HepG2 (cell line): ENCODE measurements around the gene MADD. TPM values are rescaled to one million over a fixed set of nuclear protein-coding genes. Genes with fewer than 3 reads are reported as not detected.

Experiments used
- ATAC-seq: fragments of 200-7000 bp; cut with Tn5 transposase; 3 replicates; pipeline ENCODE4 v1.9.1; 2020; ENCODE audit warnings: mild to moderate bottlenecking, moderate library complexity
- BruUV-seq: library from RNA; stranded (reverse); fragments of 400-500 nt; replicated peaks from 2 replicates; lab custom pipeline; 2021; lab: Mats Ljungman, UMichigan
- CTCF ChIA-PET: fragments of 300-600 bp; formaldehyde crosslinking; extraction: SDS; loops from one replicate; lab custom pipeline; 2021; ENCODE audit warnings: low total read pairs, inconsistent platforms, low intra/inter-chr PET ratio; lab: Yijun Ruan, JAX
- POLR2A ChIA-PET: fragments of 350-600 bp; sonication (Branson Sonifier 250); formaldehyde crosslinking; loops from one replicate; lab custom pipeline; 2020; ENCODE audit warnings: antibody characterized with exemption, inconsistent platforms; lab: Yijun Ruan, JAX
- DNase-seq: peaks from one replicate; pipeline ENCODE4 v3.0.0-alpha.2; 2015; ENCODE audit warnings: low spot score
- FAIRE-seq: peaks from 3 replicates; lab custom pipeline; 2011; peaks lifted over from hg19 to GRCh38; lab: Jason Lieb, UNC
- H2AFZ ChIP-seq: one replicate; pipeline ENCODE4 v1.6.1; 2011; ENCODE audit warnings: low read length, inconsistent platforms
- H3K27ac ChIP-seq: fragments of 300-600 bp; 3 replicates; pipeline ENCODE4 v1.8.0; 2011; ENCODE audit warnings: mixed run types, mild to moderate bottlenecking, mixed read lengths, low read length, inconsistent platforms; ENCODE audit not compliant: insufficient read depth; ENCODE audit errors: extremely low read length
- H3K27me3 ChIP-seq, 2 experiments: fragments of 200-600 bp in 1 of 2; 2 replicates in 1 of 2; 3 replicates in 1 of 2; pipeline versions ENCODE4 v1.6.0 to v1.8.0; 2011; ENCODE audit warnings: low read length in 2 of 2, mild to moderate bottlenecking in 2 of 2, moderate library complexity in 2 of 2, inconsistent platforms in 1 of 2; ENCODE audit not compliant: insufficient read depth in 2 of 2, control insufficient read depth in 1 of 2
- H3K36me3 ChIP-seq, 2 experiments: fragments of 200-600 bp in 1 of 2; replicated peaks in 1 of 2; 2 replicates in 1 of 2; 3 replicates in 1 of 2; pipeline versions ENCODE4 v1.5.1 to v1.8.0; 2011; ENCODE audit warnings: low read length in 2 of 2, inconsistent platforms in 1 of 2; ENCODE audit not compliant: insufficient read depth in 2 of 2, control insufficient read depth in 1 of 2
- H3K4me1 ChIP-seq: 2 replicates; pipeline ENCODE4 v1.5.1; 2012; ENCODE audit warnings: low read length, inconsistent platforms; ENCODE audit not compliant: insufficient read depth
- H3K4me2 ChIP-seq: 2 replicates; pipeline ENCODE4 v1.6.0; 2011; ENCODE audit warnings: low read depth, low read length, inconsistent platforms
- H3K4me3 ChIP-seq, 3 experiments: fragments of 200-600 bp in 1 of 3; sonication (generic), shearing (Covaris generic) in 1 of 3; replicated peaks in 1 of 3; 2 replicates each; pipeline ENCODE4 v1.5.1; 2011 to 2016; ENCODE audit warnings: low read length in 3 of 3, inconsistent platforms in 2 of 3, low read depth in 2 of 3, mild to moderate bottlenecking in 2 of 3, control low read depth in 1 of 3, mixed read lengths in 1 of 3; ENCODE audit not compliant: insufficient read depth in 1 of 3
- H3K79me2 ChIP-seq: one replicate; pipeline ENCODE4 v1.6.1; 2011; ENCODE audit warnings: low read length, inconsistent platforms; ENCODE audit not compliant: insufficient read depth
- H3K9ac ChIP-seq: 2 replicates; pipeline ENCODE4 v1.6.0; 2011; ENCODE audit warnings: mild to moderate bottlenecking, low read depth, low read length, inconsistent platforms; ENCODE audit not compliant: insufficient read depth
- H3K9me3 ChIP-seq: 2 replicates; pipeline ENCODE4 v1.5.1; 2012; ENCODE audit warnings: mild to moderate bottlenecking, low read length
- H4K20me1 ChIP-seq: 2 replicates; pipeline ENCODE4 v1.6.0; 2011; ENCODE audit warnings: inconsistent platforms, mild to moderate bottlenecking, low read length, moderate library complexity; ENCODE audit not compliant: insufficient read depth
- HCFC1 ChIP-seq: fragments of 150-350 bp; IDR thresholded peaks from 2 replicates; pipeline ENCODE4 v1.6.1; 2014; ENCODE audit warnings: low read depth, low read length
- HOXA9 ChIP-seq: sonication (generic); formaldehyde crosslinking; IDR thresholded peaks from 2 replicates; pipeline ENCODE4 v1.8.1; 2022; ENCODE audit warnings: missing genetic modification reagents, mild to moderate bottlenecking, moderate library complexity, borderline replicate concordance
- MED8 ChIP-seq: sonication (generic); formaldehyde crosslinking; IDR thresholded peaks from 2 replicates; pipeline ENCODE4 v1.8.1; 2023; ENCODE audit warnings: mild to moderate bottlenecking, missing genetic modification reagents; ENCODE audit not compliant: insufficient replicate concordance
- MEF2D ChIP-seq: sonication (generic); formaldehyde crosslinking; IDR thresholded peaks from 2 replicates; pipeline ENCODE4 v1.5.1; 2020; ENCODE audit warnings: mild to moderate bottlenecking, missing genetic modification reagents
- SAP130 ChIP-seq: IDR thresholded peaks from 2 replicates; pipeline ENCODE4 v1.6.1; 2016; ENCODE audit warnings: low read depth
- SP5 ChIP-seq: IDR thresholded peaks from 2 replicates; pipeline ENCODE4 v1.6.1; 2016; ENCODE audit warnings: low read depth, borderline replicate concordance
- THYN1 ChIP-seq: sonication (generic); formaldehyde crosslinking; IDR thresholded peaks from 2 replicates; pipeline ENCODE4 v1.8.1; 2023; ENCODE audit warnings: low read depth, mild to moderate bottlenecking, moderate library complexity, missing genetic modification reagents, borderline replicate concordance
- ZFP36L1 ChIP-seq: sonication (generic); formaldehyde crosslinking; IDR thresholded peaks from 2 replicates; pipeline ENCODE4 v1.8.0; 2022; ENCODE audit warnings: mild to moderate bottlenecking, missing genetic modification reagents, moderate library complexity
- ZNF256 ChIP-seq: sonication (generic); formaldehyde crosslinking; conservative IDR thresholded peaks from 2 replicates; pipeline ENCODE4 v1.4.0; 2020; ENCODE audit warnings: missing genetic modification reagents
- ZNF296 ChIP-seq: sonication (generic); formaldehyde crosslinking; conservative IDR thresholded peaks from 2 replicates; pipeline ENCODE4 v1.5.0; 2020; ENCODE audit warnings: mild to moderate bottlenecking, missing genetic modification reagents
- ZNF343 ChIP-seq: sonication (generic); formaldehyde crosslinking; IDR thresholded peaks from 2 replicates; pipeline ENCODE4 v1.4.0; 2020; ENCODE audit warnings: mild to moderate bottlenecking, missing genetic modification reagents
- ZNF510 ChIP-seq: sonication (generic); formaldehyde crosslinking; IDR thresholded peaks from 2 replicates; pipeline ENCODE4 v1.4.0; 2020; ENCODE audit warnings: low read depth, mild to moderate bottlenecking, missing genetic modification reagents
- ZNF781 ChIP-seq: sonication (generic); formaldehyde crosslinking; IDR thresholded peaks from 2 replicates; pipeline ENCODE4 v1.5.1; 2020; ENCODE audit warnings: borderline replicate concordance, mild to moderate bottlenecking, missing genetic modification reagents; ENCODE audit errors: not compliant biosample characterization
- WGBS: methylation state at CpG from one replicate; pipeline ENCODE4 v1.1.6; 2017; ENCODE audit warnings: low lambda C conversion rate; 5-methylcytosine and 5-hydroxymethylcytosine counted together
- in situ Hi-C: cut with HindIII; loops from 2 replicates; pipeline ENCODE4 v1.10.0; 2017; ENCODE audit warnings: low pct_unique_long_range_greater_than_20kb; ENCODE audit not compliant: extremely low pct_ligation_motif_present
- intact Hi-C: fragments of 100-400 bp; cut with micrococcal nuclease; formaldehyde crosslinking; loops from one replicate; pipeline ENCODE4 v1.10.0; 2022; ENCODE audit not compliant: unreplicated experiment
- polyA plus RNA-seq, 8 experiments: library from polyadenylated mRNA; depleted of rRNA in 3 of 8; stranded (reverse) in 7 of 8; unstranded in 1 of 8; fragments of >200 nt; fragmentation: Illumina TruSeq in 4 of 8; extraction: Trizol in 4 of 8; gene quantifications; 2 replicates each; pipeline versions ENCODE4 v1.2.1 to v1.2.3, GENCODE V29; 2011 to 2016; ENCODE audit warnings: low read depth in 4 of 8, missing spikeins in 1 of 8, mixed read lengths in 1 of 8; ENCODE audit not compliant: insufficient read depth in 1 of 8
- total RNA-seq, 5 experiments: library from RNA; depleted of rRNA; stranded (reverse); fragments of >200 nt; fragmentation: Illumina TruSeq; extraction: Trizol; gene quantifications; 2 replicates each; pipeline ENCODE4 v1.2.3, GENCODE V29; 2016; ENCODE audit warnings: low read depth in 1 of 5
- TF ChIP-seq, protein P1 (sequence below): sonication (generic); formaldehyde crosslinking; IDR thresholded peaks from 2 replicates; pipeline ENCODE4 v1.5.0; 2020; ENCODE audit warnings: mild to moderate bottlenecking, missing genetic modification reagents
- TF ChIP-seq, protein P2 (sequence below): sonication (generic); formaldehyde crosslinking; IDR thresholded peaks from 2 replicates; pipeline ENCODE4 v1.5.0; 2020; ENCODE audit warnings: missing genetic modification reagents, mild to moderate bottlenecking, borderline replicate concordance

Gene MADD
- total and polyA plus RNA-seq, 2 of the 13 experiments (the other 11 are each of a cell fraction or from before 2014, with no cell fraction given) = 18.0 to 29.2 TPM

DNA sequence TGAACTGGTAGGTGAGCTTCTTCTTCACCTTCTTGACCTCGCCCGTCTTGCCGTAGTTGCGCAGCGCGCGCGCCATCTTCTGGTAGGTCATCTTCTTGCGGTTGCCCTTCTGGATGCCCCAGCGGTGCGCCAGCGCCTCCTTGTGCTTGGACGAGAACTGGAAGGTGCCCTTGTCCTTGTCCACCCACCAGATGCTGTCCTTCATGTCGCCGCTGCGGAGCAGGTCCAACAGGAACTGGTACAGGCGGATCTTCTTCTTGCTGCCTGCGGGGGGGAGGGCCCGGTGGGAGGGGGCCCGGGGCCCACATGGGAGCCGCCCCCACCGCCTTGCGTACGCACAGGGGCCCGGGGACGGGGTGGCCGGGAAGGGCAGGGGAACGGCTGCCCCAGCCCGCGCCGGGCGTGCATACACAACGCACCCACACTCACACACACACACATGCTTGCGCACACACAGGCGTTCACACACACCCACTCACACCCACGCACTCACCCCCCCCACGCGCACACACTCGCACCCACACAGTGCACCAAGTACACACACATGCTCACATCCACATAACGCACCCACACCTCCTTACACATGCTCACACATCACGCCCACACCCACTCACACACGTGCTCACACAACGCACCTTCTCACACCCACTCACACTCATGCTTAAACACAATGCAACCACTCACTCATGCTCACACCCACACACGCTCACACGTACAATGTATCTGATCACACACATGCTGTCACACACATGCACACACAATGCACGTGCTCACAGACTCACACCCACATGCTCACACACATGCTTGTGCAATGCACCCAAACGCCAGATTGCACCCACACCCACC is 85.6 kb downstream of the MADD start (continued):
- TF ChIP-seq, protein P1, sequence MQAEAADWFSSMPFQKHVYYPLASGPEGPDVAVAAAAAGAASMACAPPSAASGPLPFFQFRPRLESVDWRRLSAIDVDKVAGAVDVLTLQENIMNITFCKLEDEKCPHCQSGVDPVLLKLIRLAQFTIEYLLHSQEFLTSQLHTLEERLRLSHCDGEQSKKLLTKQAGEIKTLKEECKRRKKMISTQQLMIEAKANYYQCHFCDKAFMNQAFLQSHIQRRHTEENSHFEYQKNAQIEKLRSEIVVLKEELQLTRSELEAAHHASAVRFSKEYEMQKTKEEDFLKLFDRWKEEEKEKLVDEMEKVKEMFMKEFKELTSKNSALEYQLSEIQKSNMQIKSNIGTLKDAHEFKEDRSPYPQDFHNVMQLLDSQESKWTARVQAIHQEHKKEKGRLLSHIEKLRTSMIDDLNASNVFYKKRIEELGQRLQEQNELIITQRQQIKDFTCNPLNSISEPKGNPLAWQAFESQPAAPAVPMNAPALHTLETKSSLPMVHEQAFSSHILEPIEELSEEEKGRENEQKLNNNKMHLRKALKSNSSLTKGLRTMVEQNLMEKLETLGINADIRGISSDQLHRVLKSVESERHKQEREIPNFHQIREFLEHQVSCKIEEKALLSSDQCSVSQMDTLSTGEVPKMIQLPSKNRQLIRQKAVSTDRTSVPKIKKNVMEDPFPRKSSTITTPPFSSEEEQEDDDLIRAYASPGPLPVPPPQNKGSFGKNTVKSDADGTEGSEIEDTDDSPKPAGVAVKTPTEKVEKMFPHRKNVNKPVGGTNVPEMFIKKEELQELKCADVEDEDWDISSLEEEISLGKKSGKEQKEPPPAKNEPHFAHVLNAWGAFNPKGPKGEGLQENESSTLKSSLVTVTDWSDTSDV (CRISPR knock-in tag) = no peak
- TF ChIP-seq ZNF343 = no peak
- TF ChIP-seq, all 625 proteins: peak for 174

DNA sequence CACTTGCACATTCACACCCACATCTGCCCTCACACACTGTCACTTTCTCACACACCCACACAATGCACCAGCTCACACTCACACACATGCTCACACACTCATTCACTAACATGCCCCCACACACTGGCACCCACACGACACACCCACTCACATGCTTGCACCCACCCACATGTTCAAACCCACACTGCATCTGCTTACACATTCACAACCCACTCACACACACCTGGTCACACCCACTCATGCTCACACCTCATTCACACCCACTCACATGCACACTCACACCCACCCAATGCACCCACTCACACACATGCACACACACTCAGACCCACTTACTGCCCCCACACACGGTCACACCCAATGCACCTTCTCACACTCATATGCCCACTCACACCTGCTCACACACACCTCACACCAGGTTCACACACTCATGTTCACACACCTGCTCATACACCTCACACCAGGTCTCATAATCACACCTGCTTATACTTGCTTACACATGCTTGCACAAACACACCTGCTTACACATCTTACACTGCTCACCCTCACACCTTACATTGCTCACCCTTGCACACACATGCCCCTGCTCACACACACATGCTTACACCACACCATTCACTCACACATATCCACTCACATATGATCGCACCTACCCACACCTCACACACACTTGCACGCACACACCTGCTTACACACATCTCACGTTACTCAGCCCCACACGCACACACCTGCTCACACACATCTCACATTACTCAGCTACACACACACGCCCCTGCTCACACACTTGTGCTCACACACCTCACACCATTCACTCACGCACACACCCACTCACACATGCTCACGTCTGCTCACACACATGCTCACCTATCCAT is 86.4 kb downstream of the MADD start:
- no peak overlapping the region for H3K9ac ChIP-seq
- POLR2A ChIA-PET = no interaction called here
- H3K4me2 ChIP-seq = no peak overlapping the region
- in situ Hi-C loops = no loop called here
- peaks cover 1 to 28% of the 10 kb centered on the region in 2 experiments; a peak in 3 of 5 replicates for H3K27me3 ChIP-seq
- CTCF ChIA-PET = interaction anchor here (0.8 to 2.3 kb wide), 5 partner anchors 98 to 467 kb away, joined by 4 to 20 read pairs (median 9); partner anchors contain the start of gene NR1H3
- H3K36me3 ChIP-seq = no peaks in the 10 kb centered on the region
- 82% methylated on average over 9 of the region's 9 CpGs for WGBS
- FAIRE-seq (no peak), ATAC-seq (no peak), DNase-seq (no peak)
- no peaks in the 10 kb centered on the region for H4K20me1 ChIP-seq
- no peaks in the 10 kb centered on the region for H3K9me3 ChIP-seq
- H3K79me2 ChIP-seq = no peaks in the 10 kb centered on the region
- intact Hi-C loops = loop anchor here (5.0 kb wide), 1 partner anchor 256 kb away; no protein-coding TSS in a partner anchor
- H3K27ac ChIP-seq = no peak overlapping the region
- no peak overlapping the region for H3K4me3 ChIP-seq
- H2AFZ ChIP-seq = no peak overlapping the region
- H3K4me1 ChIP-seq = peaks cover 64% of the 10 kb centered on the region
- BruUV-seq = no TSS peak
- TF ChIP-seq ZNF781 (CRISPR knock-in tag) = no peak
- TF ChIP-seq MEF2D (CRISPR knock-in tag) = no peak
- no peak for TF ChIP-seq ZNF256 (CRISPR knock-in tag)
- no peak for TF ChIP-seq HCFC1
- no peak for TF ChIP-seq SP5
- TF ChIP-seq, protein P2, sequence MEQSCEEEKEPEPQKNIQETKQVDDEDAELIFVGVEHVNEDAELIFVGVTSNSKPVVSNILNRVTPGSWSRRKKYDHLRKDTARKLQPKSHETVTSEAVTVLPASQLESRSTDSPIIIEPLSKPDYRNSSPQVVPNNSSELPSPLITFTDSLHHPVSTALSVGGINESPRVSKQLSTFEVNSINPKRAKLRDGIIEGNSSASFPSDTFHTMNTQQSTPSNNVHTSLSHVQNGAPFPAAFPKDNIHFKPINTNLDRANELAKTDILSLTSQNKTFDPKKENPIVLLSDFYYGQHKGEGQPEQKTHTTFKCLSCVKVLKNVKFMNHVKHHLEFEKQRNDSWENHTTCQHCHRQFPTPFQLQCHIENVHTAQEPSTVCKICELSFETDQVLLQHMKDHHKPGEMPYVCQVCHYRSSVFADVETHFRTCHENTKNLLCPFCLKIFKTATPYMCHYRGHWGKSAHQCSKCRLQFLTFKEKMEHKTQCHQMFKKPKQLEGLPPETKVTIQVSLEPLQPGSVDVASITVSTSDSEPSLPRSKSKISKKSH = no peak
- TF ChIP-seq ZNF296 (CRISPR knock-in tag) = 0 out of 2 replicates have a peak, but pooled peaks have one; percentile 29
- no peak for TF ChIP-seq MED8 (CRISPR knock-in tag)
- TF ChIP-seq ZNF510 (CRISPR knock-in tag) = no peak
- TF ChIP-seq SAP130 (CRISPR knock-in tag) = no peak
- TF ChIP-seq HOXA9 (CRISPR knock-in tag) = peak; percentile 3; the same call in 1 of the 2 replicates
- no peak for TF ChIP-seq ZFP36L1 (CRISPR knock-in tag)
- no peak for TF ChIP-seq THYN1 (CRISPR knock-in tag)
